Left ventricle myocardium inferior (tissue), 1 donor: Measurements from ENCODE around the gene NADK. TPM values are rescaled to one million over a fixed set of nuclear protein-coding genes. Genes with fewer than 3 reads are reported as not detected.
"Not testable (repeated sequence)": the region's sequence is repeated elsewhere in the genome, so short reads cannot be mapped to it uniquely, and the experiment has no call there.

Source experiments
- DNase-seq: peaks from one replicate; pipeline ENCODE4 v3.0.0-alpha.2; 2020
- H3K27ac ChIP-seq: fragments of 200-600 bp; replicated peaks from 2 replicates; pipeline ENCODE4 v1.8.0; 2021
- H3K27me3 ChIP-seq: fragments of 200-600 bp; 2 replicates; pipeline ENCODE4 v1.8.0; 2021; ENCODE audit warnings: low read depth
- H3K36me3 ChIP-seq: fragments of 200-600 bp; 2 replicates; pipeline ENCODE4 v1.8.0; 2021
- H3K4me1 ChIP-seq: fragments of 200-600 bp; 2 replicates; pipeline ENCODE4 v1.8.0; 2021
- H3K4me3 ChIP-seq: fragments of 200-600 bp; 2 replicates; pipeline ENCODE4 v1.8.0; 2021; ENCODE audit warnings: mild to moderate bottlenecking, moderate library complexity
- H3K9me3 ChIP-seq: fragments of 200-600 bp; replicated peaks from 2 replicates; pipeline ENCODE4 v1.8.0; 2021
- intact Hi-C: fragments of 100-400 bp; cut with micrococcal nuclease; formaldehyde crosslinking; loops from one replicate; pipeline ENCODE4 v1.11.0; 2022
- total RNA-seq: library from RNA; stranded (reverse); fragmentation: NEBNext Ultra II Directional; extraction: Animal tissue kit (Norgen Biotek cat#: 25700); gene quantifications from one replicate; pipeline ENCODE4 v1.2.1, GENCODE V29; 2021
- TF ChIP-seq, protein P1 (sequence below): fragments of 200-600 bp; IDR thresholded peaks from 2 replicates; pipeline ENCODE4 v1.8.0; 2021; ENCODE audit warnings: antibody characterized with exemption, mild to moderate bottlenecking, borderline replicate concordance
- donor health status: DM: no; HTN: yes; CAD: no; lungs with severe emphysema.

The NADK gene
- total RNA-seq, 1 donor from 2014 or later, result 25.3 TPM

DNA sequence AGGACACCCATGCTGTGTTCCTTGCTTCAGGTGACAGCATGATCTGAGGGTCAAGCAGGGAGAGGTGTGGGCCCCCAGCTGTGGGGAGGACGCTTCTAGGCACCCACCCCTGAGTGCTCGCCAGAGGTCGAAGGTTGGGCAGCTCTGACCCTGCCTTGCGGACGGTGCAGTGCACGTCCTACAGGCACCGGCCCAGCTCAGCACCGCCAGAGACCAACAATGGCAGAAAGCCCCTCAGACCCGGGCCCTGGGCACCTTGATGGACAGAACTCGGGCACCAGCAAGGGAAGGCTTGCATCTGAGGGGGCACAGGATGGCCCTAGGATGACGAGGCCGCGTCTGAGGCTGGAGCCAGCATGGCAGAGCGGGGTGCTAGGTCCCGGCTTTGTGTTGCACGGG is 24.7 kb downstream of the NADK start:
- Histone ChIP-seq H3K4me1 (peaks cover 5% of the 10 kb centered on the region), H3K27me3 (no peaks in the 10 kb centered on the region), H3K4me3 (no peak overlapping the region), H3K9me3 (no peaks in the 10 kb centered on the region), H3K27ac (no peak overlapping the region), H3K36me3 (peaks cover 55% of the 10 kb centered on the region)
- DNase-seq, result no peak
- intact Hi-C loops, result no loop called here
- TF ChIP-seq, protein P1, sequence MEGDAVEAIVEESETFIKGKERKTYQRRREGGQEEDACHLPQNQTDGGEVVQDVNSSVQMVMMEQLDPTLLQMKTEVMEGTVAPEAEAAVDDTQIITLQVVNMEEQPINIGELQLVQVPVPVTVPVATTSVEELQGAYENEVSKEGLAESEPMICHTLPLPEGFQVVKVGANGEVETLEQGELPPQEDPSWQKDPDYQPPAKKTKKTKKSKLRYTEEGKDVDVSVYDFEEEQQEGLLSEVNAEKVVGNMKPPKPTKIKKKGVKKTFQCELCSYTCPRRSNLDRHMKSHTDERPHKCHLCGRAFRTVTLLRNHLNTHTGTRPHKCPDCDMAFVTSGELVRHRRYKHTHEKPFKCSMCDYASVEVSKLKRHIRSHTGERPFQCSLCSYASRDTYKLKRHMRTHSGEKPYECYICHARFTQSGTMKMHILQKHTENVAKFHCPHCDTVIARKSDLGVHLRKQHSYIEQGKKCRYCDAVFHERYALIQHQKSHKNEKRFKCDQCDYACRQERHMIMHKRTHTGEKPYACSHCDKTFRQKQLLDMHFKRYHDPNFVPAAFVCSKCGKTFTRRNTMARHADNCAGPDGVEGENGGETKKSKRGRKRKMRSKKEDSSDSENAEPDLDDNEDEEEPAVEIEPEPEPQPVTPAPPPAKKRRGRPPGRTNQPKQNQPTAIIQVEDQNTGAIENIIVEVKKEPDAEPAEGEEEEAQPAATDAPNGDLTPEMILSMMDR, result no peak

DNA sequence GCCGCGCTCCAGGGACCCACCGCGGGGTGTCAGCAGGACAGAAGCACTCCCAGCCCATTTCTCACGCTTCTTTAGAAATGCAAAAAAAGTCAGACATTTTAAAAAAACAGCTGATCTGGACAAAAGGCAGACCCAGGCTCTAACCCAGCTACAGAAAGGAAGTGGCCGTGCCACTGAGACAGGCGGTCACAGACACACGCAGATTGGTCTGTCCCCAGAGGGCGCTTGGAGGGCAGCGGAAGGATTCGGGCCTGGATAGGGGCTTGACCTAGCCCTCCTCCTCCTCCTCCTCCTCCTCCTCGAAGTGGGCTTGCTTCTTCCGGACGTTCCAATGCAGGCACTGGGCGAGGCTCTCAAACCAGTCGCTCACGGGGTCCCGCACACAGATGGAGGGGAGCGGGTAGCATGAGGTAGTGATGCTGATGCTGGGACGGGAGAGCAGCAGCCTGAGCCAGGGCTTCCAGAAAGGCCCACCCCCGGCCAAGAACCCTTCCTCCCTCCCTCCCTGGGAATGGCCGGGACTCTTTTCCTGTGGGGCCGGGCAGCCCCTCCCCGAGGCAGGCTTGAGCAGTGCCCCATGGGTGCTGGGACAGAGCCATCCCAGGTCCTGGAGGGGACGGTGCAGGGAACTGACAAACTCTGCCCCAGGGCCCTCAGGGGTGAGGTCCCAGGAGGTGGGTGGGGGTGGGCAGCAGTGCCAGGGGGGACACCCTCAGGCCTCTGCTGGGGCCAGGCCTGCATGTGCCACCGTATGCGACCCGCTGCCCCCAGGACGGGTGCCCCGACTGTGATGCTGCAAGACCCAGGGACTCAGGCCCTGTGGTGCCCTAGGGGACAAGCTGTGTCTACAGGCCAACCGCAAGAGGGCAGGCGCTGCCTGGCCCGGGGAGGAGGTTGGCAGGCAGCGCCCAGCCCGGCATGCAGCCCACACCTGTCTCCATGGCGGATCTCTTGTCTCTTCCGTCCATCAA is 25.3 kb downstream of the NADK start:
- intact Hi-C loops, result no loop called here
- Histone ChIP-seq H3K27me3 (no peaks in the 10 kb centered on the region), H3K9me3 (no peaks in the 10 kb centered on the region), H3K4me3 (no peak overlapping the region), H3K27ac (no peak overlapping the region), H3K4me1 (no peaks in the 10 kb centered on the region), H3K36me3 (peaks cover 55% of the 10 kb centered on the region)
- DNase-seq, result no peak
- TF ChIP-seq, protein P1, result peak; percentile 13

DNA sequence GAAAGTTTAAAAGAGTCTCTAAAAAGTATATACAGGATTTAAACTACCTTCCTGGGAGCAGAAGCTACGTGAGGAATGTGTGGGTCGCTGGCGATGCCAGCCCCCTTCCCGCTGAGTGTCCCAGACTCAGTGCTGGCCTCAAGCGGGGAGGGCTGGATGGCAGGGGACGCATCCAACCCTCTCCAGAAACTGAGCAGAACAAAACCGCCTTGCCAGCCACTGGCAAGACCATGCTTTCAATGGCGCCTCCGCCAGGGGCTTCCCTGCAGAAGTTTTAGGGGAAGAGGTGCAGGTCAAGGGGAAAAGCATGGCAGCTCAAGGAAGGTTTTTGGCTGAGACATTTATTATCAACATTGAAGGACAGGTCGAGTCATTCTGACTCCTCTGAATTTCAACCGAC is 26.1 kb downstream of the NADK start:
- intact Hi-C loops, result no loop called here
- no peak for DNase-seq
- Histone ChIP-seq H3K27ac (no peak overlapping the region), H3K9me3 (no peaks in the 10 kb centered on the region), H3K4me3 (no peak overlapping the region), H3K27me3 (no peaks in the 10 kb centered on the region), H3K4me1 (no peaks in the 10 kb centered on the region), H3K36me3 (peaks cover 52% of the 10 kb centered on the region)
- TF ChIP-seq, protein P1, result no peak

DNA sequence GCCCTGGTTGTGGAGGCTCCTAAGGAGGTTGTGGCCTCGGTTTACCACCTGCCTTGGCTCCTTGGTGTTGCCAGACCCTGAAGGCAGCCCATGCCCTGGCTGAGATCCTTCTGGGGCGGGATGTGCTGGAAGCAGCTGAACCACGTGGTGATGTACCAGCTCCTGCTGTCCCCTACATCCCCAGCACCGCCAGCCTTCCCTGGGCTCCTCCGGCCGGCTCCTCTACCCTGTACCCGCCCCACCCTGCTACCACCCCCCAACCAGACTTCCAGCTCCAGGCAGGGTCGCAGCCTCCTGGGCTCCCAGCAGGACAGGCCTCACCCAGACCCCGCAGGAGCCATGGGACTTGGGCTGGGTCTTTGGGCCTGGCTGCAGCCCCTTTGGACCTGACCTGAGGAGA is 28.3 kb downstream of the NADK start:
- DNase-seq, H3K4me3 ChIP-seq, intact Hi-C loops, H3K9me3 ChIP-seq, H3K27ac ChIP-seq, H3K4me1 ChIP-seq, H3K27me3 ChIP-seq: not testable (repeated sequence)
- H3K36me3 ChIP-seq, result peaks cover 29% of the 10 kb centered on the region

DNA sequence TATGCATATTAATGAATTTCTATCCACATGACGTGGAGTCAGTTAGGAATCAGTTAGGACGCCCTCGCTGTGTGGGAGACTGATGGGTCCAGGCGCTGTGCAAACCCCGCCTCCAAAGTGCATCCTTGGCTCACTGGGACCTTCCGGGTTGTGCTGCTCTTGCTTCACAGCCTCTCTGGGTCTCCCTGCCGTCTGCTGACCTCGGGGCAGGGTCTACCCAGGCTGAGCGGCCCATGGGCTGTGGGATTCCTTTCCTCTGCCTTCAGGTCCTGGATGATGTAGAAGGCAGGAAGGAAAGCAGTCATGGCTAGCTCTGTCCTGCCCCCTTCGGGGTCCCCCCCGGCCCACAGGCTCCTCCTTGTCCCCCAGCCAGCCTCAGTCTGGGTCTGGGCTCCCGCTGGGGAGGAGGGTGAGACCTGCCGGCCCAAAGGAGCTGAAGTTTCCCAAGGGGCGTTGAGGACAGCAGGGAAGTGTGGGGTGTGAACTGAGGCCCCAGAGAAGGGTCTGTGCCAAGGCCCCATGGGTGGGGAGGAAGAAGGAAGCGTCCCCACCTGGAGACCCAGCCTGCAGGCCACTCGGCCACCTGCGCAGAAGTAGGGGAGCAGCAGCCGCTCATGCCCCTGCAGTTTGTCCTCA is 29.5 kb downstream of the NADK start:
- Histone ChIP-seq H3K27ac (no peak overlapping the region), H3K9me3 (no peaks in the 10 kb centered on the region), H3K27me3 (no peaks in the 10 kb centered on the region), H3K36me3 (peaks cover 18% of the 10 kb centered on the region), H3K4me3 (no peak overlapping the region), H3K4me1 (no peaks in the 10 kb centered on the region)
- TF ChIP-seq, protein P1, result no peak
- intact Hi-C loops, result no loop called here
- DNase-seq, result no peak

DNA sequence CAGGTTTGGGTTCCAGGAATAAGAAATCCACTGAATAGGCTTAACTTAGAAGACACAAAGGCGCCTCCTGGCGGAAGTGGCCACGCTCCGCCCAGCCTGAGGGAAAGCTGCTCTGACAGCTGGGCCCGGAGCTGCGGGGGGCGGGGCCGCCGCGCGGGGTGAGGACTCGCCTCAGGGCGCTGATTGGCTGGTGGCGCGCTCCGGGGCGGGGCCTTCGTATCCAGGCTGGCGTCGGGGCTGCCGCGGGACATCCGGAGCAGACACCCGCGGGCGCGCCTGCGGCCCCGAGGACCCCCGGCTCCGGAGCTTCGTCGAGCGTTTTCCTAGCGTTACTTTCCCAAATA is 31.7 kb downstream of the NADK start:
- H3K36me3 ChIP-seq, DNase-seq, H3K27me3 ChIP-seq, H3K4me1 ChIP-seq, H3K9me3 ChIP-seq, intact Hi-C loops: not testable (repeated sequence)
- H3K4me3 ChIP-seq, result peak overlapping the region; percentile 69
- H3K27ac ChIP-seq, result peak overlapping the region; percentile 96

DNA sequence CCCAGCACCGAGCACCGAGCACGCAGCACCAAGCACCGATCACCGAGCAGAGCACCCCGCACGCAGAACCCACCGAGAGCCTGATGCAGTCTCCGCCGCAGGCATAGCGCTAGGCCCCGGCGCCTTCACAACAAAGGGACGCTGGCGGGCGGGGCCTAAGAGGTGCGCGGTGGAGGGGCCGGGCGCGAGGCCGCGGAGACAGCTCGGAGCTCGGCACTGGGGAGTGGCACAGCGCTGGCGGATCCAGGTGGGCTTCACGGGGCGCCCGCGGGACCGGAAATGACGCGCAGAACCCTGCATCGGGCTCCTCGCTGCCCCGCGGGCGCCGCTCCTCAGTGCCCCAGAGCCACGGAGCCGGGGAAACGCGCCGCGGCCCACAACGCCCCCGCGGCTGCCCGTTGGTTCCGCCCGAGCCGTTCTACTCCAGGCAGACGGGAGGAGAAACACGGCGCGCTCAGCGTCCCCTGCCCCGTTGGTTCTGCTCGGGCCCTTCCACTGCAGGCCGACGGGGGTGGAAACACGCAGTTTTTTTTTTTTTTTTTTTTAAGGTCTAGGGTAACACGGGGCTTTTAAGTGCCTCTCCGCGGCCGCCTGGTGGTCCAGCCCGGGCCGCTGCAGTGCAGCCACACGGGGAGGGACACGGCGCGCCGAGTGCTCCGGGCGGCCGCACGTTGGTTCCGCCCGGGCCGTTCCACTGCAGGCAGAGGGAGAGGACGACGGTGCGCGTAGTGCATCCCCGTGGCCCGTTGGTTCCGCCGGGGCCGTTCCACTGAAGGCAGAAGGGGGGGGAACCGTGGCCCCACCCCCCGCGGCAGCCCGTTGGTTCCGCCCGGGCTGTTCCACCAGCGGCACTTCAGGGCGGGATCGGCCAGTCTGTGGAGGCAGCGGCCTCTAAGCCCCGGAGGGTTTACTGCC is 32.4 kb downstream of the NADK start:
- H3K36me3 ChIP-seq, H3K27me3 ChIP-seq, H3K9me3 ChIP-seq, H3K4me1 ChIP-seq, intact Hi-C loops: not testable (repeated sequence)
- H3K4me3 ChIP-seq, result peak overlapping the region; percentile 69
- peak; percentile 90 for DNase-seq
- H3K27ac ChIP-seq, result peak overlapping the region; percentile 96

DNA sequence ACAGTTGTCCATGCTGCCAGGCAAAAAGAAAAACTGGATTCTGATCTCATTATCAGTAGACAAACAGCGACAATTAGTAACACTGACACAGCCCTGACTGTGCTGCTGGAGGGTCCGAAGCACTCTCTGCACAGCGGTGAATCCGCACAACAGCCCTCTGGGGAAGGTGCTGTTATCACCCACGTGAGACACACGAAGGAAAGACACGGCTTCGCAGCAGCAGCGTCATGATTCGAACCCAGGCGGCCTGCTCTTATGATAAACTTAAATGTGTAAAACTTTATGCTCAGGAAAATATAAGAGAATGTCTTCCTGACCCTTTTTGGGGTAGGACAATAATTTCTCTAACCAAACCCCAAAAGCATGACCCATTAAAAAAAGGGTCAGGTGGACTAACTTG is 35.7 kb downstream of the NADK start:
- H3K36me3 ChIP-seq, H3K9me3 ChIP-seq, H3K27ac ChIP-seq, H3K27me3 ChIP-seq, DNase-seq, H3K4me1 ChIP-seq, H3K4me3 ChIP-seq, intact Hi-C loops: not testable (repeated sequence)

DNA sequence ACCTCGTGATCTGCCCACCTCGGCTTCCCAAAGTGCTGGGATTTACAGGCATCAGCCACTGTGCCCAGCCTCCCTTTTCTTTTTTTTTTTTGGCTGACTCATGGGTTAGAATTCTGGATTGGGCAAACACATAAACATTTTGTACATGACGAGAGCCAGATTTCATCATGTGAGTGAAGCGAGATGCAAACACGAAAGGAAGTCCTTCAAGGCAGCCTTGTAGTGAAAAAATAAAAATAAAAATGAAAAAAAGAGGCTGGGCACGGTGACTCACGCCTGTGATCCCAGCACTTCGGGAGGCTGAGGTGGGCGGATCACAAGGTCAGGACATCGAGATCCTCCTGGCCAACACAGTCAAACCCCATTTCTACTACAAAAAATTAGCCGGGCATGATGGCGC is 37.3 kb downstream of the NADK start:
- H3K9me3 ChIP-seq, DNase-seq, H3K4me1 ChIP-seq, H3K27ac ChIP-seq, H3K36me3 ChIP-seq, H3K4me3 ChIP-seq, H3K27me3 ChIP-seq, intact Hi-C loops: not testable (repeated sequence)
